HepG2 (cell line): ENCODE results near the gene PRM2. TPM values are rescaled to one million over a fixed set of nuclear protein-coding genes. Genes with fewer than 3 reads are reported as not detected.

Source experiments
- CHD4 ChIP-seq: fragments of 200-600 bp; sonication (generic); IDR thresholded peaks from 2 replicates; pipeline ENCODE4 v1.7.0; 2017; ENCODE audit warnings: mild to moderate bottlenecking, low read length, borderline replicate concordance
- HNRNPLL ChIP-seq: fragments of 200-400 bp; formaldehyde crosslinking; IDR thresholded peaks from 2 replicates; pipeline ENCODE4 v1.6.1; 2017; ENCODE audit warnings: mild to moderate bottlenecking, low read depth, low read length; ENCODE audit not compliant: poor library complexity, severe bottlenecking
- IKZF1 ChIP-seq: fragments of 450-650 bp; IDR thresholded peaks from 2 replicates; pipeline ENCODE4 v1.7.1; 2016
- ISL2 ChIP-seq: sonication (generic); formaldehyde crosslinking; IDR thresholded peaks from 2 replicates; pipeline ENCODE4 v1.5.0; 2020; ENCODE audit warnings: missing genetic modification reagents
- KDM1A ChIP-seq: IDR thresholded peaks from 2 replicates; pipeline ENCODE4 v1.6.1; 2016; ENCODE audit warnings: missing compliant biosample characterization
- MTF2 ChIP-seq: sonication (generic); formaldehyde crosslinking; IDR thresholded peaks from 2 replicates; pipeline ENCODE4 v1.5.0; 2020; ENCODE audit warnings: missing genetic modification reagents, borderline replicate concordance
- NFYB ChIP-seq: sonication (generic); formaldehyde crosslinking; IDR thresholded peaks from 2 replicates; pipeline ENCODE4 v1.4.0; 2020; ENCODE audit warnings: missing genetic modification reagents
- RAD51 ChIP-seq: fragments of 450-650 bp; IDR thresholded peaks from 2 replicates; pipeline ENCODE4 v1.6.1; 2016; ENCODE audit warnings: borderline replicate concordance
- ZNF367 ChIP-seq: sonication (generic); formaldehyde crosslinking; IDR thresholded peaks from 2 replicates; pipeline ENCODE4 v1.4.0; 2020; ENCODE audit warnings: missing genetic modification reagents, borderline replicate concordance
- ZNF7 ChIP-seq: IDR thresholded peaks from 2 replicates; pipeline ENCODE4 v1.6.1; 2016; ENCODE audit warnings: missing biosample characterization, missing genetic modification reagents
- ZNF841 ChIP-seq: sonication (generic); formaldehyde crosslinking; IDR thresholded peaks from 2 replicates; pipeline ENCODE4 v1.8.1; 2023; ENCODE audit warnings: missing genetic modification reagents, borderline replicate concordance
- polyA plus RNA-seq, 8 experiments: library from polyadenylated mRNA; depleted of rRNA in 3 of 8; stranded (reverse) in 7 of 8; unstranded in 1 of 8; fragments of >200 nt; fragmentation: Illumina TruSeq in 4 of 8; extraction: Trizol in 4 of 8; gene quantifications; 2 replicates each; pipeline versions ENCODE4 v1.2.1 to v1.2.3, GENCODE V29; 2011 to 2016; ENCODE audit warnings: low read depth in 4 of 8, missing spikeins in 1 of 8, mixed read lengths in 1 of 8; ENCODE audit not compliant: insufficient read depth in 1 of 8
- total RNA-seq, 5 experiments: library from RNA; depleted of rRNA; stranded (reverse); fragments of >200 nt; fragmentation: Illumina TruSeq; extraction: Trizol; gene quantifications; 2 replicates each; pipeline ENCODE4 v1.2.3, GENCODE V29; 2016; ENCODE audit warnings: low read depth in 1 of 5
- TF ChIP-seq, protein P1 (sequence below): sonication (generic); formaldehyde crosslinking; conservative IDR thresholded peaks from 2 replicates; pipeline ENCODE4 v1.8.0; 2022; ENCODE audit warnings: low read depth, missing genetic modification reagents
- TF ChIP-seq, protein P2 (sequence below): sonication (generic); formaldehyde crosslinking; IDR thresholded peaks from 2 replicates; pipeline ENCODE4 v1.4.0; 2020; ENCODE audit warnings: missing genetic modification reagents
- TF ChIP-seq, protein P3 (sequence below): fragments of 450-650 bp; IDR thresholded peaks from 2 replicates; pipeline ENCODE4 v1.6.1; 2016
- TF ChIP-seq, protein P4 (sequence below): sonication (generic); formaldehyde crosslinking; IDR thresholded peaks from 2 replicates; pipeline ENCODE4 v1.4.0; 2020; ENCODE audit warnings: missing genetic modification reagents
- TF ChIP-seq, protein P5 (sequence below): sonication (generic); formaldehyde crosslinking; IDR thresholded peaks from 2 replicates; pipeline ENCODE4 v1.5.1; 2020; ENCODE audit warnings: missing genetic modification reagents, mild to moderate bottlenecking, borderline replicate concordance
- TF ChIP-seq, protein P6 (sequence below): sonication (generic); formaldehyde crosslinking; IDR thresholded peaks from 2 replicates; pipeline ENCODE4 v1.4.0; 2020; ENCODE audit warnings: missing genetic modification reagents

The PRM2 gene
- total and polyA plus RNA-seq, 2 of the 13 experiments (the other 11 are each of a cell fraction or from before 2014, with no cell fraction given) = 0.54 TPM; not detected in 1

DNA sequence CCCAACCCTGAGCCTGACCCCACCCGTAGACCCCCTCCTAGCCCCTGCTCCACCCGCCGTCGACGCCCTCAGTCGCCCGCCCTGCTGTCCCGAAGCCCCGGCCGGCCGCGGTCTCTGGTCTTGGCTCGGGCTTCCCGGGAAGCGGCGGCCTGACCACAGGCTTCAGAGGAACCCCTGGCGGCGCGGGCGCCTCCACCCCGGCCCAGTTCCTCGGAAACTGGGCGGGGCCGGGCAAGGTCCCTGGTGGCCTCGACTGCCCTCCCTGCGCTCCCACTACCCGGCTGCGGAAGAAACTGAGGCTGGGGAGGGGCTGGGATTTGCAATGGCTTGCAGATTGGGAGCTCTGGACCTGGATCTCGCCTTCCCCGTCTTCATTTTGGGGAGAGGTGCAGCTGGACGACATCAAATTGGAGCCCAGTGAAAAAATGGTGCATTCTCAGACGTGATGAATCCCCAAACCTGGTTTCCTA, 19.6 kb downstream of the PRM2 start (continued):
- TF ChIP-seq, protein P1, sequence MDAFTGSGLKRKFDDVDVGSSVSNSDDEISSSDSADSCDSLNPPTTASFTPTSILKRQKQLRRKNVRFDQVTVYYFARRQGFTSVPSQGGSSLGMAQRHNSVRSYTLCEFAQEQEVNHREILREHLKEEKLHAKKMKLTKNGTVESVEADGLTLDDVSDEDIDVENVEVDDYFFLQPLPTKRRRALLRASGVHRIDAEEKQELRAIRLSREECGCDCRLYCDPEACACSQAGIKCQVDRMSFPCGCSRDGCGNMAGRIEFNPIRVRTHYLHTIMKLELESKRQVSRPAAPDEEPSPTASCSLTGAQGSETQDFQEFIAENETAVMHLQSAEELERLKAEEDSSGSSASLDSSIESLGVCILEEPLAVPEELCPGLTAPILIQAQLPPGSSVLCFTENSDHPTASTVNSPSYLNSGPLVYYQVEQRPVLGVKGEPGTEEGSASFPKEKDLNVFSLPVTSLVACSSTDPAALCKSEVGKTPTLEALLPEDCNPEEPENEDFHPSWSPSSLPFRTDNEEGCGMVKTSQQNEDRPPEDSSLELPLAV (CRISPR knock-in tag) = no peak
- no peak for TF ChIP-seq CHD4
- TF ChIP-seq, protein P2, sequence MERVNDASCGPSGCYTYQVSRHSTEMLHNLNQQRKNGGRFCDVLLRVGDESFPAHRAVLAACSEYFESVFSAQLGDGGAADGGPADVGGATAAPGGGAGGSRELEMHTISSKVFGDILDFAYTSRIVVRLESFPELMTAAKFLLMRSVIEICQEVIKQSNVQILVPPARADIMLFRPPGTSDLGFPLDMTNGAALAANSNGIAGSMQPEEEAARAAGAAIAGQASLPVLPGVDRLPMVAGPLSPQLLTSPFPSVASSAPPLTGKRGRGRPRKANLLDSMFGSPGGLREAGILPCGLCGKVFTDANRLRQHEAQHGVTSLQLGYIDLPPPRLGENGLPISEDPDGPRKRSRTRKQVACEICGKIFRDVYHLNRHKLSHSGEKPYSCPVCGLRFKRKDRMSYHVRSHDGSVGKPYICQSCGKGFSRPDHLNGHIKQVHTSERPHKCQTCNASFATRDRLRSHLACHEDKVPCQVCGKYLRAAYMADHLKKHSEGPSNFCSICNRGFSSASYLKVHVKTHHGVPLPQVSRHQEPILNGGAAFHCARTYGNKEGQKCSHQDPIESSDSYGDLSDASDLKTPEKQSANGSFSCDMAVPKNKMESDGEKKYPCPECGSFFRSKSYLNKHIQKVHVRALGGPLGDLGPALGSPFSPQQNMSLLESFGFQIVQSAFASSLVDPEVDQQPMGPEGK (CRISPR knock-in tag) = no peak
- no peak for TF ChIP-seq KDM1A (CRISPR knock-in tag)
- TF ChIP-seq, protein P3, sequence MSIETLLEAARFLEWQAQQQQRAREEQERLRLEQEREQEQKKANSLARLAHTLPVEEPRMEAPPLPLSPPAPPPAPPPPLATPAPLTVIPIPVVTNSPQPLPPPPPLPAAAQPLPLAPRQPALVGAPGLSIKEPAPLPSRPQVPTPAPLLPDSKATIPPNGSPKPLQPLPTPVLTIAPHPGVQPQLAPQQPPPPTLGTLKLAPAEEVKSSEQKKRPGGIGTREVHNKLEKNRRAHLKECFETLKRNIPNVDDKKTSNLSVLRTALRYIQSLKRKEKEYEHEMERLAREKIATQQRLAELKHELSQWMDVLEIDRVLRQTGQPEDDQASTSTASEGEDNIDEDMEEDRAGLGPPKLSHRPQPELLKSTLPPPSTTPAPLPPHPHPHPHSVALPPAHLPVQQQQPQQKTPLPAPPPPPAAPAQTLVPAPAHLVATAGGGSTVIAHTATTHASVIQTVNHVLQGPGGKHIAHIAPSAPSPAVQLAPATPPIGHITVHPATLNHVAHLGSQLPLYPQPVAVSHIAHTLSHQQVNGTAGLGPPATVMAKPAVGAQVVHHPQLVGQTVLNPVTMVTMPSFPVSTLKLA = no peak
- peak; percentile 58 for TF ChIP-seq HNRNPLL
- TF ChIP-seq, protein P4, sequence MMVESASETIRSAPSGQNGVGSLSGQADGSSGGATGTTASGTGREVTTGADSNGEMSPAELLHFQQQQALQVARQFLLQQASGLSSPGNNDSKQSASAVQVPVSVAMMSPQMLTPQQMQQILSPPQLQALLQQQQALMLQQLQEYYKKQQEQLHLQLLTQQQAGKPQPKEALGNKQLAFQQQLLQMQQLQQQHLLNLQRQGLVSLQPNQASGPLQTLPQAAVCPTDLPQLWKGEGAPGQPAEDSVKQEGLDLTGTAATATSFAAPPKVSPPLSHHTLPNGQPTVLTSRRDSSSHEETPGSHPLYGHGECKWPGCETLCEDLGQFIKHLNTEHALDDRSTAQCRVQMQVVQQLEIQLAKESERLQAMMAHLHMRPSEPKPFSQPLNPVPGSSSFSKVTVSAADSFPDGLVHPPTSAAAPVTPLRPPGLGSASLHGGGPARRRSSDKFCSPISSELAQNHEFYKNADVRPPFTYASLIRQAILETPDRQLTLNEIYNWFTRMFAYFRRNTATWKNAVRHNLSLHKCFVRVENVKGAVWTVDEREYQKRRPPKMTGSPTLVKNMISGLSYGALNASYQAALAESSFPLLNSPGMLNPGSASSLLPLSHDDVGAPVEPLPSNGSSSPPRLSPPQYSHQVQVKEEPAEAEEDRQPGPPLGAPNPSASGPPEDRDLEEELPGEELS (CRISPR knock-in tag) = no peak
- no peak for TF ChIP-seq ISL2 (CRISPR knock-in tag)
- no peak for TF ChIP-seq MTF2 (CRISPR knock-in tag)
- TF ChIP-seq, protein P5, sequence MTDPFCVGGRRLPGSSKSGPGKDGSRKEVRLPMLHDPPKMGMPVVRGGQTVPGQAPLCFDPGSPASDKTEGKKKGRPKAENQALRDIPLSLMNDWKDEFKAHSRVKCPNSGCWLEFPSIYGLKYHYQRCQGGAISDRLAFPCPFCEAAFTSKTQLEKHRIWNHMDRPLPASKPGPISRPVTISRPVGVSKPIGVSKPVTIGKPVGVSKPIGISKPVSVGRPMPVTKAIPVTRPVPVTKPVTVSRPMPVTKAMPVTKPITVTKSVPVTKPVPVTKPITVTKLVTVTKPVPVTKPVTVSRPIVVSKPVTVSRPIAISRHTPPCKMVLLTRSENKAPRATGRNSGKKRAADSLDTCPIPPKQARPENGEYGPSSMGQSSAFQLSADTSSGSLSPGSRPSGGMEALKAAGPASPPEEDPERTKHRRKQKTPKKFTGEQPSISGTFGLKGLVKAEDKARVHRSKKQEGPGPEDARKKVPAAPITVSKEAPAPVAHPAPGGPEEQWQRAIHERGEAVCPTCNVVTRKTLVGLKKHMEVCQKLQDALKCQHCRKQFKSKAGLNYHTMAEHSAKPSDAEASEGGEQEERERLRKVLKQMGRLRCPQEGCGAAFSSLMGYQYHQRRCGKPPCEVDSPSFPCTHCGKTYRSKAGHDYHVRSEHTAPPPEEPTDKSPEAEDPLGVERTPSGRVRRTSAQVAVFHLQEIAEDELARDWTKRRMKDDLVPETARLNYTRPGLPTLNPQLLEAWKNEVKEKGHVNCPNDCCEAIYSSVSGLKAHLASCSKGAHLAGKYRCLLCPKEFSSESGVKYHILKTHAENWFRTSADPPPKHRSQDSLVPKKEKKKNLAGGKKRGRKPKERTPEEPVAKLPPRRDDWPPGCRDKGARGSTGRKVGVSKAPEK = no peak
- no peak for TF ChIP-seq IKZF1
- no peak; the same call in 1 of the 2 replicates for TF ChIP-seq ZNF841
- TF ChIP-seq NFYB = no peak
- no peak for TF ChIP-seq ZNF7 (CRISPR knock-in tag)
- TF ChIP-seq ZNF367 (CRISPR knock-in tag) = no peak
- TF ChIP-seq, protein P6, sequence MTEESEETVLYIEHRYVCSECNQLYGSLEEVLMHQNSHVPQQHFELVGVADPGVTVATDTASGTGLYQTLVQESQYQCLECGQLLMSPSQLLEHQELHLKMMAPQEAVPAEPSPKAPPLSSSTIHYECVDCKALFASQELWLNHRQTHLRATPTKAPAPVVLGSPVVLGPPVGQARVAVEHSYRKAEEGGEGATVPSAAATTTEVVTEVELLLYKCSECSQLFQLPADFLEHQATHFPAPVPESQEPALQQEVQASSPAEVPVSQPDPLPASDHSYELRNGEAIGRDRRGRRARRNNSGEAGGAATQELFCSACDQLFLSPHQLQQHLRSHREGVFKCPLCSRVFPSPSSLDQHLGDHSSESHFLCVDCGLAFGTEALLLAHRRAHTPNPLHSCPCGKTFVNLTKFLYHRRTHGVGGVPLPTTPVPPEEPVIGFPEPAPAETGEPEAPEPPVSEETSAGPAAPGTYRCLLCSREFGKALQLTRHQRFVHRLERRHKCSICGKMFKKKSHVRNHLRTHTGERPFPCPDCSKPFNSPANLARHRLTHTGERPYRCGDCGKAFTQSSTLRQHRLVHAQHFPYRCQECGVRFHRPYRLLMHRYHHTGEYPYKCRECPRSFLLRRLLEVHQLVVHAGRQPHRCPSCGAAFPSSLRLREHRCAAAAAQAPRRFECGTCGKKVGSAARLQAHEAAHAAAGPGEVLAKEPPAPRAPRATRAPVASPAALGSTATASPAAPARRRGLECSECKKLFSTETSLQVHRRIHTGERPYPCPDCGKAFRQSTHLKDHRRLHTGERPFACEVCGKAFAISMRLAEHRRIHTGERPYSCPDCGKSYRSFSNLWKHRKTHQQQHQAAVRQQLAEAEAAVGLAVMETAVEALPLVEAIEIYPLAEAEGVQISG (CRISPR knock-in tag) = no peak
- no peak for TF ChIP-seq RAD51
